Mucosa of gallbladder (tissue), 1 donor: Measurements from ENCODE around the gene TIPIN. TPM values are rescaled to one million over a fixed set of nuclear protein-coding genes. Genes with fewer than 3 reads are reported as not detected.
"Not testable (repeated sequence)": the region's sequence is repeated elsewhere in the genome, so short reads cannot be mapped to it uniquely, and the experiment has no call there.

Experiments used
- DNase-seq: peaks from one replicate; pipeline ENCODE4 v3.0.0-alpha.2; 2020; ENCODE audit warnings: low spot score
- total RNA-seq: library from RNA; stranded (reverse); gene quantifications from one replicate; pipeline ENCODE4 v1.2.1, GENCODE V29; 2021
- donor health status: DM: no; HTN: no; CAD: no.

The TIPIN gene
- 4.0 TPM for total RNA-seq

- peak; percentile 95 for DNase-seq
Observed at GRCh38 chr15:66356359-66357236, at the start of gene TIPIN. Gene TIPIN, minus strand, starts transcription at chr15:66356685. Its CDS starts 3,738 bp downstream, at chr15:66352947.

GRCh38 chr15:66405615-66406014 lies 49.1 kb upstream of the TIPIN start:
- DNase-seq: no peak

GRCh38 chr15:66405007-66405406 lies 48.5 kb upstream of the TIPIN start:
- no peak for DNase-seq

- DNase-seq: no peak
Observed at GRCh38 chr15:66404532-66404931, 48.0 kb upstream of the TIPIN start.

GRCh38 chr15:66404122-66404521 lies 47.6 kb upstream of the TIPIN start:
- DNase-seq: no peak

- DNase-seq: no peak
Observed at GRCh38 chr15:66403323-66403722, 46.8 kb upstream of the TIPIN start.

- no peak for DNase-seq
Observed at GRCh38 chr15:66402761-66403284, 46.3 kb upstream of the TIPIN start.

GRCh38 chr15:66401130-66402021 lies 44.9 kb upstream of the TIPIN start:
- DNase-seq: no peak

GRCh38 chr15:66400351-66400774 lies 43.9 kb upstream of the TIPIN start:
- DNase-seq: no peak

GRCh38 chr15:66399276-66399675 lies 42.8 kb upstream of the TIPIN start:
- DNase-seq: no peak

- DNase-seq: no peak
Observed at GRCh38 chr15:66394915-66395314, 38.4 kb upstream of the TIPIN start.

- DNase-seq: no peak
Observed at GRCh38 chr15:66394472-66394871, 38.0 kb upstream of the TIPIN start.

GRCh38 chr15:66393037-66393436 lies 36.6 kb upstream of the TIPIN start:
- DNase-seq: not testable (repeated sequence)

GRCh38 chr15:66390678-66391077 lies 34.2 kb upstream of the TIPIN start:
- DNase-seq: no peak

GRCh38 chr15:66389859-66390381 lies 33.4 kb upstream of the TIPIN start:
- no peak for DNase-seq

GRCh38 chr15:66389098-66389858 lies 32.8 kb upstream of the TIPIN start:
- DNase-seq: no peak

GRCh38 chr15:66388576-66388975 lies 32.1 kb upstream of the TIPIN start:
- DNase-seq: no peak

GRCh38 chr15:66388043-66388363 lies 31.5 kb upstream of the TIPIN start:
- DNase-seq: no peak

- DNase-seq: peak; percentile 28
Observed at GRCh38 chr15:66387163-66388042, 30.9 kb upstream of the TIPIN start.
